Trophoblast cell (in vitro differentiated cells and primary cell): ENCODE data around the gene WDR5B.

Experiments
- DNase-seq, 2 donors: peaks; one replicate each; pipeline ENCODE4 v3.0.0-alpha.2; 2016
- H2AFZ ChIP-seq: 2 replicates; pipeline ENCODE4 v1.6.1; 2013; ENCODE audit warnings: low read length, moderate library complexity, mild to moderate bottlenecking; ENCODE audit not compliant: insufficient read depth, poor library complexity
- H2AK5ac ChIP-seq: 2 replicates; pipeline ENCODE4 v1.6.1; 2013; ENCODE audit warnings: mild to moderate bottlenecking, low read length
- H2BK120ac ChIP-seq: 2 replicates; pipeline ENCODE4 v1.6.1; 2013; ENCODE audit warnings: low read length, mild to moderate bottlenecking, moderate library complexity; ENCODE audit not compliant: insufficient read depth, poor library complexity
- H2BK12ac ChIP-seq: 2 replicates; pipeline ENCODE4 v1.6.1; 2013; ENCODE audit warnings: mild to moderate bottlenecking, low read length, moderate library complexity
- H2BK5ac ChIP-seq: 2 replicates; pipeline ENCODE4 v1.6.1; 2013; ENCODE audit warnings: low read length, low read depth, moderate library complexity, mild to moderate bottlenecking; ENCODE audit not compliant: poor library complexity
- H3K14ac ChIP-seq: 2 replicates; pipeline ENCODE4 v1.6.1; 2013; ENCODE audit warnings: mild to moderate bottlenecking, low read length
- H3K18ac ChIP-seq: 2 replicates; pipeline ENCODE4 v1.6.1; 2013; ENCODE audit warnings: mild to moderate bottlenecking, low read length
- H3K23ac ChIP-seq: 2 replicates; pipeline ENCODE4 v1.6.1; 2013; ENCODE audit warnings: low read length
- H3K27ac ChIP-seq: 2 replicates; pipeline ENCODE4 v1.5.1; 2013; ENCODE audit warnings: low read depth, mild to moderate bottlenecking, inconsistent platforms, low read length, moderate library complexity
- H3K27me3 ChIP-seq: 2 replicates; pipeline ENCODE4 v1.6.1; 2013; ENCODE audit warnings: inconsistent platforms, mild to moderate bottlenecking, low read length, moderate library complexity; ENCODE audit not compliant: insufficient read depth
- H3K36me3 ChIP-seq, 2 experiments: 1 replicate in 1 of 2; 2 replicates in 1 of 2; pipeline ENCODE4 v1.6.1; 2013; ENCODE audit warnings: low read length in 2 of 2, mild to moderate bottlenecking in 2 of 2, moderate library complexity in 1 of 2; ENCODE audit not compliant: insufficient read depth in 2 of 2, control insufficient read depth in 1 of 2
- H3K4ac ChIP-seq: 2 replicates; pipeline ENCODE4 v1.6.1; 2013; ENCODE audit warnings: low read depth, mild to moderate bottlenecking, low read length, moderate library complexity
- H3K4me1 ChIP-seq, 2 experiments: 1 replicate in 1 of 2; 2 replicates in 1 of 2; pipeline ENCODE4 v1.6.1; 2013; ENCODE audit warnings: low read length in 2 of 2, mild to moderate bottlenecking in 2 of 2, moderate library complexity in 1 of 2; ENCODE audit not compliant: insufficient read depth in 2 of 2, control insufficient read depth in 1 of 2
- H3K4me2 ChIP-seq: 2 replicates; pipeline ENCODE4 v1.6.1; 2013; ENCODE audit warnings: inconsistent platforms, mild to moderate bottlenecking, low read length, moderate library complexity
- H3K4me3 ChIP-seq: 2 replicates; pipeline ENCODE4 v1.5.1; 2013; ENCODE audit warnings: mild to moderate bottlenecking, low read depth, low read length, inconsistent platforms
- H3K79me1 ChIP-seq: one replicate; pipeline ENCODE4 v1.6.1; 2013; ENCODE audit warnings: low read length
- H3K79me2 ChIP-seq: 2 replicates; pipeline ENCODE4 v1.6.1; 2013; ENCODE audit warnings: low read length, mild to moderate bottlenecking; ENCODE audit not compliant: control insufficient read depth, insufficient read depth, poor library complexity
- H3K9ac ChIP-seq: 2 replicates; pipeline ENCODE4 v1.6.1; 2013; ENCODE audit warnings: mild to moderate bottlenecking, low read length
- H3K9me3 ChIP-seq: 2 replicates; pipeline ENCODE4 v1.6.1; 2013; ENCODE audit warnings: low read depth, mild to moderate bottlenecking, control low read depth, inconsistent platforms, low read length; ENCODE audit not compliant: insufficient read depth
- H4K12ac ChIP-seq: 2 replicates; pipeline ENCODE4 v1.6.1; 2013; ENCODE audit warnings: low read depth, mild to moderate bottlenecking, low read length, moderate library complexity
- H4K8ac ChIP-seq: 2 replicates; pipeline ENCODE4 v1.6.1; 2013; ENCODE audit warnings: low read depth, mild to moderate bottlenecking, low read length, moderate library complexity
- H4K91ac ChIP-seq: one replicate; pipeline ENCODE4 v1.6.1; 2013; ENCODE audit warnings: low read depth, mild to moderate bottlenecking, low read length, moderate library complexity
- WGBS: extraction: QIAGEN DNeasy Blood & Tissue Kit; methylation state at CpG from one replicate; pipeline ENCODE4 v1.1.7; 2013; ENCODE audit warnings: missing lambda C conversion rate; ENCODE audit not compliant: insufficient read length, insufficient coverage; ENCODE audit errors: extremely low coverage; 5-methylcytosine and 5-hydroxymethylcytosine counted together

The WDR5B gene

GRCh38 chr3:122421101-122421500 lies 5.2 kb upstream of the WDR5B start:
- H3K4me3 ChIP-seq, result no peak overlapping the region
- H3K36me3 ChIP-seq, result peaks cover 2 to 8% of the 10 kb centered on the region in 2 experiments
- WGBS, result no CpG with 5 or more reads among the region's 4 CpGs
- no peak overlapping the region for H3K27ac ChIP-seq
- DNase-seq, result peak in 1 of 2 donors; percentile 67
- no peak overlapping the region for H3K4me2 ChIP-seq
- H3K27me3 ChIP-seq, result no peaks in the 10 kb centered on the region
- H2AFZ ChIP-seq, result no peak overlapping the region
- no peak overlapping the region for H3K9ac ChIP-seq
- no peak overlapping the region for H4K91ac ChIP-seq
- no peak overlapping the region for H2BK5ac ChIP-seq
- no peaks in the 10 kb centered on the region for H3K79me2 ChIP-seq
- H3K4ac ChIP-seq, result no peak overlapping the region
- H2BK12ac ChIP-seq, result no peak overlapping the region
- H3K79me1 ChIP-seq, result peaks cover 5% of the 10 kb centered on the region
- H3K18ac ChIP-seq, result no peak overlapping the region
- no peak overlapping the region for H3K23ac ChIP-seq
- no peak overlapping the region for H4K8ac ChIP-seq
- H3K4me1 ChIP-seq, result peaks cover 3 to 4% of the 10 kb centered on the region in 2 experiments
- H4K12ac ChIP-seq, result no peak overlapping the region
- no peak overlapping the region for H3K14ac ChIP-seq
- H2BK120ac ChIP-seq, result no peak overlapping the region
- H3K9me3 ChIP-seq, result no peaks in the 10 kb centered on the region
- no peak overlapping the region for H2AK5ac ChIP-seq

- no peaks in the 10 kb centered on the region for H3K9me3 ChIP-seq
- peak overlapping the region; percentile 9 for H2BK5ac ChIP-seq
- H4K8ac ChIP-seq, result peak overlapping the region; percentile 58
- H3K36me3 ChIP-seq, result no peaks in the 10 kb centered on the region
- H3K9ac ChIP-seq, result no peak overlapping the region
- peak in 1 of 2 donors; percentile 33 for DNase-seq
- no peaks in the 10 kb centered on the region for H3K27me3 ChIP-seq
- H3K18ac ChIP-seq, result no peak overlapping the region
- no peak overlapping the region for H3K4me3 ChIP-seq
- peak overlapping the region; percentile 86 for H3K4ac ChIP-seq
- H3K79me1 ChIP-seq, result peaks cover 8% of the 10 kb centered on the region
- H3K14ac ChIP-seq, result no peak overlapping the region
- H4K12ac ChIP-seq, result peak overlapping the region; percentile 91
- no peak overlapping the region for H3K27ac ChIP-seq
- peak overlapping the region; percentile 55 for H4K91ac ChIP-seq
- H2BK120ac ChIP-seq, result peak overlapping the region; percentile 11
- H3K4me1 ChIP-seq, result peaks cover 3 to 6% of the 10 kb centered on the region in 2 experiments
- H2BK12ac ChIP-seq, result no peak overlapping the region
- H3K4me2 ChIP-seq, result peak overlapping the region; percentile 75
- no CpG with 5 or more reads among the region's 14 CpGs for whole genome bisulfite sequencing
- H3K23ac ChIP-seq, result no peak overlapping the region
- H2AFZ ChIP-seq, result peak overlapping the region; percentile 35
- H3K79me2 ChIP-seq, result peaks cover 3% of the 10 kb centered on the region
- peak overlapping the region; percentile 35 for H2AK5ac ChIP-seq
These were observed 1.1 kb upstream of the WDR5B start for GRCh38 chr3:122416966-122417365.

- peak overlapping the region; percentile 81 for H2AFZ ChIP-seq
- peak overlapping the region; percentile 90 for H4K12ac ChIP-seq
- no peak overlapping the region for H3K18ac ChIP-seq
- H3K79me2 ChIP-seq, result peaks cover 3% of the 10 kb centered on the region
- peak overlapping the region; percentile 92 for H4K8ac ChIP-seq
- H3K4me1 ChIP-seq, result peaks cover 3 to 6% of the 10 kb centered on the region in 2 experiments
- no peak overlapping the region for H3K23ac ChIP-seq
- H3K9me3 ChIP-seq, result no peaks in the 10 kb centered on the region
- peaks cover 8% of the 10 kb centered on the region for H3K79me1 ChIP-seq
- H2BK120ac ChIP-seq, result no peak overlapping the region
- DNase-seq, result peak; percentile 37 to 59
- no peak overlapping the region for H2BK5ac ChIP-seq
- peak overlapping the region; percentile 79 for H3K14ac ChIP-seq
- peak overlapping the region; percentile 68 for H4K91ac ChIP-seq
- WGBS, result no CpG with 5 or more reads among the region's 10 CpGs
- no peaks in the 10 kb centered on the region for H3K36me3 ChIP-seq
- peak overlapping the region; percentile 79 for H3K4me3 ChIP-seq
- H3K27me3 ChIP-seq, result no peaks in the 10 kb centered on the region
- peak overlapping the region; percentile 76 for H3K9ac ChIP-seq
- H3K4me2 ChIP-seq, result peak overlapping the region; percentile 90
- peak overlapping the region; percentile 53 for H3K27ac ChIP-seq
- H3K4ac ChIP-seq, result peak overlapping the region; percentile 44
- no peak overlapping the region for H2BK12ac ChIP-seq
- no peak overlapping the region for H2AK5ac ChIP-seq
These were observed 638 bp downstream of the WDR5B start for GRCh38 chr3:122415104-122415744.

GRCh38 chr3:122414391-122414790 lies 1.5 kb downstream of the WDR5B start:
- H2BK120ac ChIP-seq, result no peak overlapping the region
- no peak overlapping the region for H3K18ac ChIP-seq
- no peak overlapping the region for H2AFZ ChIP-seq
- peaks cover 3% of the 10 kb centered on the region for H3K79me2 ChIP-seq
- H4K91ac ChIP-seq, result no peak overlapping the region
- H3K14ac ChIP-seq, result no peak overlapping the region
- WGBS, result no CpG with 5 or more reads among the region's 3 CpGs
- no peaks in the 10 kb centered on the region for H3K27me3 ChIP-seq
- no peak overlapping the region for H2AK5ac ChIP-seq
- DNase-seq, result no peak
- H3K79me1 ChIP-seq, result peaks cover 8% of the 10 kb centered on the region
- H3K4me1 ChIP-seq, result peaks cover 3 to 6% of the 10 kb centered on the region in 2 experiments
- H3K4me2 ChIP-seq, result no peak overlapping the region
- no peak overlapping the region for H3K4ac ChIP-seq
- no peak overlapping the region for H4K12ac ChIP-seq
- peaks cover 1 to 4% of the 10 kb centered on the region in 2 experiments for H3K36me3 ChIP-seq
- no peak overlapping the region for H3K9ac ChIP-seq
- no peak overlapping the region for H4K8ac ChIP-seq
- no peak overlapping the region for H2BK5ac ChIP-seq
- H3K23ac ChIP-seq, result no peak overlapping the region
- H2BK12ac ChIP-seq, result no peak overlapping the region
- no peak overlapping the region for H3K27ac ChIP-seq
- no peak overlapping the region for H3K4me3 ChIP-seq
- H3K9me3 ChIP-seq, result no peaks in the 10 kb centered on the region
